Upper lobe of left lung (tissue), 6 donors: Measurements from ENCODE around the gene UBE2U. TPM values are rescaled to one million over a fixed set of nuclear protein-coding genes. Genes with fewer than 3 reads are reported as not detected.
"Not testable (repeated sequence)": the region's sequence is repeated elsewhere in the genome, so short reads cannot be mapped to it uniquely, and the experiment has no call there.

Experiments used
- ATAC-seq, 2 donors: fragments of 200-7000 bp; cut with Tn5 transposase; one replicate each; pipeline ENCODE4 v1.9.1; 2022; ENCODE audit warnings: mild to moderate bottlenecking in 2 of 2, moderate library complexity in 2 of 2; ENCODE audit not compliant: low FRiP score in 2 of 2
- DNase-seq, 2 donors: peaks; one replicate each; pipeline ENCODE4 v3.0.0-alpha.2; 2019 to 2020
- H3K27ac ChIP-seq, 4 donors: fragments of 200-600 bp; sonication (generic); one replicate each; pipeline ENCODE4 v1.5.1; 2016 to 2019
- H3K27me3 ChIP-seq, 4 donors: fragments of 200-600 bp; sonication (generic); one replicate each; pipeline ENCODE4 v1.5.1; 2017 to 2019
- H3K36me3 ChIP-seq, 4 donors: fragments of 200-600 bp; sonication (generic); one replicate each; pipeline ENCODE4 v1.5.1; 2016 to 2019
- H3K4me1 ChIP-seq, 4 donors: fragments of 200-600 bp; sonication (generic); one replicate each; pipeline ENCODE4 v1.5.1; 2018 to 2019
- H3K4me3 ChIP-seq, 4 donors: fragments of 200-600 bp; sonication (generic); one replicate each; pipeline ENCODE4 v1.5.1; 2017 to 2019; ENCODE audit warnings: mild to moderate bottlenecking in 2 of 4, moderate library complexity in 1 of 4
- H3K9me3 ChIP-seq, 4 donors: fragments of 200-600 bp; sonication (generic); one replicate each; pipeline ENCODE4 v1.5.1; 2018 to 2019
- CTCF ChIP-seq, 6 experiments: fragments of 450-650 bp in 4 of 6; fragments of 200-600 bp in 2 of 6; sonication (generic) in 2 of 6; IDR thresholded peaks; one replicate each; pipeline ENCODE4 v1.5.1; 2016 to 2019; ENCODE audit warnings: antibody characterized with exemption in 6 of 6
- EP300 ChIP-seq, 4 donors: sonication (generic); formaldehyde crosslinking; IDR thresholded peaks; one replicate each; pipeline ENCODE4 v1.5.1; 2017; ENCODE audit warnings: antibody characterized with exemption in 4 of 4, control low read depth in 2 of 4
- POLR2A ChIP-seq, 4 donors: fragments of 450-650 bp; IDR thresholded peaks; one replicate each; pipeline ENCODE4 v1.5.1; 2016 to 2017; ENCODE audit warnings: antibody characterized with exemption in 4 of 4, mild to moderate bottlenecking in 2 of 4
- POLR2AphosphoS5 ChIP-seq, 2 donors: sonication (generic); formaldehyde crosslinking; IDR thresholded peaks; one replicate each; pipeline ENCODE4 v1.5.1; 2017; ENCODE audit warnings: antibody characterized with exemption in 2 of 2
- WGBS, 2 donors: methylation state at CpG; one replicate each; pipeline ENCODE4 v1.1.5; 2017 to 2018; 5-methylcytosine and 5-hydroxymethylcytosine counted together
- total RNA-seq, 6 donors: library from RNA; depleted of rRNA in 4 of 6; stranded (reverse); fragments of >200 nt in 4 of 6; gene quantifications; one replicate each; pipeline versions ENCODE4 v1.1.0 to v1.2.1, GENCODE V29; 2016 to 2021
- donor health status: DM: no; HTN: no; CAD: no; lungs with moderate emphysema.
- donor health status: DM: no; HTN: yes; CAD: no; lungs with severe emphysema.

UBE2U gene
- total RNA-seq, 6 donors from 2014 or later = 0.34 TPM; not detected in 5

- Histone ChIP-seq H3K27me3 (no peaks in the 10 kb centered on the region), H3K27ac (no peak overlapping the region), H3K9me3 (no peaks in the 10 kb centered on the region), H3K4me1 (no peaks in the 10 kb centered on the region), H3K4me3 (no peak overlapping the region), H3K36me3 (no peaks in the 10 kb centered on the region)
- TF ChIP-seq POLR2A (IDR thresholded peaks at IDR 0.05) = no peak
- TF ChIP-seq CTCF (IDR thresholded peaks at IDR 0.05) = no peak
- no peak for TF ChIP-seq EP300 (IDR thresholded peaks at IDR 0.05)
- no peak for TF ChIP-seq POLR2AphosphoS5 (IDR thresholded peaks at IDR 0.05)
- DNase-seq (no peak), ATAC-seq (peak in 1 of 2 donors; percentile 31)
These were observed 8.6 kb downstream of the UBE2U start for GRCh38 chr1:64212031-64212430.

- no peak overlapping the region for H3K27ac ChIP-seq
- no peaks in the 10 kb centered on the region for H3K9me3 ChIP-seq
- ATAC-seq (no peak), DNase-seq (no peak)
- no peaks in the 10 kb centered on the region for H3K36me3 ChIP-seq
- WGBS, 2 donors = 82 to 84% methylated on average over 3 of the region's 3 CpGs
- H3K27me3 ChIP-seq = no peaks in the 10 kb centered on the region
- H3K4me1 ChIP-seq = no peaks in the 10 kb centered on the region
- TF ChIP-seq POLR2AphosphoS5 (IDR thresholded peaks at IDR 0.05) (no peak), POLR2A (IDR thresholded peaks at IDR 0.05) (no peak)
- H3K4me3 ChIP-seq = no peak overlapping the region
These were observed 12.2 kb downstream of the UBE2U start for GRCh38 chr1:64215576-64215975.

GRCh38 chr1:64220241-64220640, 16.8 kb downstream of the UBE2U start:
- TF ChIP-seq POLR2AphosphoS5 (IDR thresholded peaks at IDR 0.05) = no peak
- TF ChIP-seq EP300 (IDR thresholded peaks at IDR 0.05) = no peak
- TF ChIP-seq POLR2A (IDR thresholded peaks at IDR 0.05) = no peak
- TF ChIP-seq CTCF (IDR thresholded peaks at IDR 0.05) = no peak
- WGBS, 2 donors = 81 to 88% methylated on average over 5 of the region's 5 CpGs
- Histone ChIP-seq H3K27me3 (no peaks in the 10 kb centered on the region), H3K27ac (no peak overlapping the region), H3K4me3 (no peak overlapping the region), H3K4me1 (no peaks in the 10 kb centered on the region), H3K36me3 (no peaks in the 10 kb centered on the region), H3K9me3 (no peaks in the 10 kb centered on the region)
- ATAC-seq (no peak), DNase-seq (no peak)

- DNase-seq (no peak), ATAC-seq (peak in 1 of 2 donors; percentile 61)
- no peaks in the 10 kb centered on the region for H3K27me3 ChIP-seq
- H3K27ac ChIP-seq = no peak overlapping the region
- WGBS, 2 donors = 73 to 74% methylated on average over 7 of the region's 7 CpGs
- H3K4me1 ChIP-seq = no peaks in the 10 kb centered on the region
- H3K9me3 ChIP-seq = no peaks in the 10 kb centered on the region
- no peaks in the 10 kb centered on the region for H3K36me3 ChIP-seq
- TF ChIP-seq POLR2A (IDR thresholded peaks at IDR 0.05) (no peak), EP300 (IDR thresholded peaks at IDR 0.05) (no peak), CTCF (IDR thresholded peaks at IDR 0.05) (no peak), POLR2AphosphoS5 (IDR thresholded peaks at IDR 0.05) (no peak)
- H3K4me3 ChIP-seq = no peak overlapping the region
These were observed 20.1 kb downstream of the UBE2U start for GRCh38 chr1:64223329-64224151.

DNA sequence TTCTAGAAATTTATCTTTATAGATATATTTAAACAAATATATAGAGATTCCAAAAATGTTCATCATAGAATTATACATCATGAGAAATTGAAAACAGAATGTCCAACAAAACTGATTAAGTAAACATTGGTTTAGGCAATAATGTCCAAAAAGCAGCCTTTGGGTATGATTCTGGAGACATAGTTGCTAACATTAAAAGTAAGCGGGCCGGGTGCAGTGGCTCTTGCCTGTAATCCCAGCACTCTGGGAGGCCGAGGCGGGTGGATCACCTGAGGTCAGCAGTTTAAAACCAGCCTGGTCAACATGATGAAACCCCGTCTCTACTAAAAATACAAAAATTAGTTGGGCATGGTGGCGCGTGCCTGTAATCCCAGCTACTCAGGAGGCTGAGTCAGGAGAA, 20.8 kb downstream of the UBE2U start:
- H3K36me3 ChIP-seq, DNase-seq, H3K27me3 ChIP-seq, ATAC-seq, H3K9me3 ChIP-seq, H3K4me3 ChIP-seq, H3K4me1 ChIP-seq, H3K27ac ChIP-seq: not testable (repeated sequence)
- WGBS, 2 donors = 96 to 98% methylated on average over 7 of the region's 7 CpGs
